ENCODE results near the gene APOB.

- TF ChIP-seq POLR2AphosphoS5 (IDR thresholded peaks at IDR 0.05; ENCODE audit: low read depth, low read length) (no peak), SIN3A (IDR thresholded peaks at IDR 0.05; ENCODE audit: borderline replicate concordance, insufficient read depth, low read length) (no peak), TAF1 (IDR thresholded peaks at IDR 0.05; ENCODE audit: borderline replicate concordance, insufficient read depth, low read length) (no peak)
- TF ChIP-seq, protein P1, sequence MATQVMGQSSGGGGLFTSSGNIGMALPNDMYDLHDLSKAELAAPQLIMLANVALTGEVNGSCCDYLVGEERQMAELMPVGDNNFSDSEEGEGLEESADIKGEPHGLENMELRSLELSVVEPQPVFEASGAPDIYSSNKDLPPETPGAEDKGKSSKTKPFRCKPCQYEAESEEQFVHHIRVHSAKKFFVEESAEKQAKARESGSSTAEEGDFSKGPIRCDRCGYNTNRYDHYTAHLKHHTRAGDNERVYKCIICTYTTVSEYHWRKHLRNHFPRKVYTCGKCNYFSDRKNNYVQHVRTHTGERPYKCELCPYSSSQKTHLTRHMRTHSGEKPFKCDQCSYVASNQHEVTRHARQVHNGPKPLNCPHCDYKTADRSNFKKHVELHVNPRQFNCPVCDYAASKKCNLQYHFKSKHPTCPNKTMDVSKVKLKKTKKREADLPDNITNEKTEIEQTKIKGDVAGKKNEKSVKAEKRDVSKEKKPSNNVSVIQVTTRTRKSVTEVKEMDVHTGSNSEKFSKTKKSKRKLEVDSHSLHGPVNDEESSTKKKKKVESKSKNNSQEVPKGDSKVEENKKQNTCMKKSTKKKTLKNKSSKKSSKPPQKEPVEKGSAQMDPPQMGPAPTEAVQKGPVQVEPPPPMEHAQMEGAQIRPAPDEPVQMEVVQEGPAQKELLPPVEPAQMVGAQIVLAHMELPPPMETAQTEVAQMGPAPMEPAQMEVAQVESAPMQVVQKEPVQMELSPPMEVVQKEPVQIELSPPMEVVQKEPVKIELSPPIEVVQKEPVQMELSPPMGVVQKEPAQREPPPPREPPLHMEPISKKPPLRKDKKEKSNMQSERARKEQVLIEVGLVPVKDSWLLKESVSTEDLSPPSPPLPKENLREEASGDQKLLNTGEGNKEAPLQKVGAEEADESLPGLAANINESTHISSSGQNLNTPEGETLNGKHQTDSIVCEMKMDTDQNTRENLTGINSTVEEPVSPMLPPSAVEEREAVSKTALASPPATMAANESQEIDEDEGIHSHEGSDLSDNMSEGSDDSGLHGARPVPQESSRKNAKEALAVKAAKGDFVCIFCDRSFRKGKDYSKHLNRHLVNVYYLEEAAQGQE (IDR thresholded peaks at IDR 0.05; ENCODE audit: insufficient read depth in 1 of 2, low read depth in 2 of 2, low read length in 2 of 2), result no peak
Measured at GRCh38 chr2:21070341-21071257, 26.7 kb upstream of the APOB start.
